ENCODE results near the gene KAT2B. TPM values are rescaled to one million over a fixed set of nuclear protein-coding genes. Genes with fewer than 3 reads are reported as not detected.

The KAT2B gene
- total and polyA plus RNA-seq, 2 of the 8 experiments (the other 6 are each of a cell fraction or from before 2014, with no cell fraction given): 0.24 to 0.91 TPM

- H3K9ac ChIP-seq (replicated peaks in 1 of 4; ENCODE audit: extremely low read depth in 1 of 4, low read depth in 3 of 4, low read length in 3 of 4): no peak overlapping the region
- ChIA-PET POLR2A (ENCODE audit: partially characterized antibody) (no interaction called here), CTCF (ENCODE audit: partially characterized antibody) (no interaction called here)
- H2BK120ac ChIP-seq (replicated peaks; ENCODE audit: low read depth, low read length): no peak overlapping the region
- H2AK5ac ChIP-seq (ENCODE audit: low read depth, low read length): no peak overlapping the region
- TF ChIP-seq GABPA (IDR thresholded peaks at IDR 0.05; ENCODE audit: borderline replicate concordance, insufficient read depth, low read length): no peak
- no peak for TF ChIP-seq RXRA (IDR thresholded peaks at IDR 0.05; ENCODE audit: insufficient read depth, low read depth, low read length)
- no peak for TF ChIP-seq NANOG (IDR thresholded peaks at IDR 0.05; ENCODE audit: insufficient read depth, low read depth, low read length, poor library complexity, severe bottlenecking)
- no peak for TF ChIP-seq SIRT6 (IDR thresholded peaks at IDR 0.05; ENCODE audit: low read length)
- TF ChIP-seq TBP (IDR thresholded peaks at IDR 0.05; ENCODE audit: low read depth, low read length): no peak
- no peak overlapping the region for H3K56ac ChIP-seq (replicated peaks; ENCODE audit: insufficient read length, low read depth, low read length)
- no peak overlapping the region for H4K91ac ChIP-seq (replicated peaks; ENCODE audit: insufficient read length, low read length)
- FAIRE-seq: no peak
- H2AFZ ChIP-seq (ENCODE audit: low read length): no peak overlapping the region
- no peaks in the 10 kb centered on the region for H3K4me1 ChIP-seq (replicated peaks in 1 of 4; ENCODE audit: control insufficient read depth in 3 of 4, insufficient read depth in 4 of 4, low read length in 3 of 4)
- WGBS, 2 experiments (ENCODE audit: extremely low coverage in 1 of 2, insufficient coverage in 1 of 2, insufficient read length in 1 of 2, insufficient replicate concordance in 2 of 2, low coverage in 1 of 2, low lambda C conversion rate in 2 of 2, missing lambda C conversion rate in 1 of 2): 90% methylated on average over 7 of the region's 7 CpGs; no CpG with 5 or more reads in 1 of the 2 experiments
- no peak overlapping the region for H2BK15ac ChIP-seq (ENCODE audit: low read length)
- H4K5ac ChIP-seq (ENCODE audit: insufficient read length, low read depth, low read length): no peak overlapping the region
- H3K18ac ChIP-seq (ENCODE audit: extremely low read depth, low read length): no peak overlapping the region
- no peaks in the 10 kb centered on the region for H3K36me3 ChIP-seq (ENCODE audit: control insufficient read depth in 2 of 4, insufficient read depth in 4 of 4, low read length in 3 of 4)
- no peak overlapping the region for H3K23ac ChIP-seq (ENCODE audit: insufficient read length)
- H3K79me1 ChIP-seq (ENCODE audit: low read depth, low read length): no peaks in the 10 kb centered on the region
- DNase-seq (ENCODE audit: low read depth in 1 of 2, low spot score in 2 of 2): no peak
- no peak overlapping the region for H3K14ac ChIP-seq (ENCODE audit: insufficient read length)
- H3K4me3 ChIP-seq (ENCODE audit: extremely low read depth in 1 of 4, insufficient read depth in 2 of 4, low read depth in 3 of 4, low read length in 4 of 4): no peak overlapping the region
- no peak overlapping the region for H2BK12ac ChIP-seq (ENCODE audit: low read depth, low read length)
- H3K79me2 ChIP-seq (ENCODE audit: control insufficient read depth in 1 of 2, insufficient read depth in 2 of 2, low read length in 2 of 2): no peaks in the 10 kb centered on the region
- no peaks in the 10 kb centered on the region for H3K27me3 ChIP-seq (replicated peaks in 1 of 4; ENCODE audit: control insufficient read depth in 3 of 4, extremely low read depth in 1 of 4, insufficient read depth in 3 of 4, low read length in 3 of 4)
- H2BK20ac ChIP-seq (ENCODE audit: low read length): no peak overlapping the region
- H4K20me1 ChIP-seq (replicated peaks in 1 of 2; ENCODE audit: control insufficient read depth in 1 of 2, insufficient read depth in 2 of 2, low read length in 2 of 2): no peaks in the 10 kb centered on the region
- H2BK5ac ChIP-seq (ENCODE audit: low read depth, low read length): no peak overlapping the region
- H3K4me2 ChIP-seq (ENCODE audit: insufficient read depth in 1 of 2, low read depth in 2 of 2, low read length in 2 of 2): no peak overlapping the region
- H3K27ac ChIP-seq (ENCODE audit: low read depth, low read length): no peak overlapping the region
- H3K23me2 ChIP-seq (ENCODE audit: low read depth, low read length): no peaks in the 10 kb centered on the region
- no peak overlapping the region for H3K4ac ChIP-seq (replicated peaks; ENCODE audit: insufficient read length, low read depth, low read length)
- no peak overlapping the region for H4K8ac ChIP-seq (ENCODE audit: extremely low read depth, insufficient read depth, low read length)
- H3K9me3 ChIP-seq (ENCODE audit: insufficient read depth in 2 of 2, low read depth in 1 of 2, low read length in 1 of 2): no peaks in the 10 kb centered on the region
These were observed 154.7 kb downstream of the KAT2B start for GRCh38 chr3:20194793-20195460.
